HL-60/S4 treated with phorbol 12-myristate 13-acetate at 8.2 ng/mL for 4 days and 3 days (cell line): ENCODE measurements around the gene SPATC1L.
"Not testable (repeated sequence)": the region's sequence is repeated elsewhere in the genome, so short reads cannot be mapped to it uniquely, and the experiment has no call there.

Experiments
- in situ Hi-C: fragments of 300-500 bp; cut with MboI; formaldehyde crosslinking; loops from 2 replicates; pipeline ENCODE4 v1.15.0; 2022; ENCODE audit warnings: low sequenced_read_pairs

SPATC1L gene

DNA sequence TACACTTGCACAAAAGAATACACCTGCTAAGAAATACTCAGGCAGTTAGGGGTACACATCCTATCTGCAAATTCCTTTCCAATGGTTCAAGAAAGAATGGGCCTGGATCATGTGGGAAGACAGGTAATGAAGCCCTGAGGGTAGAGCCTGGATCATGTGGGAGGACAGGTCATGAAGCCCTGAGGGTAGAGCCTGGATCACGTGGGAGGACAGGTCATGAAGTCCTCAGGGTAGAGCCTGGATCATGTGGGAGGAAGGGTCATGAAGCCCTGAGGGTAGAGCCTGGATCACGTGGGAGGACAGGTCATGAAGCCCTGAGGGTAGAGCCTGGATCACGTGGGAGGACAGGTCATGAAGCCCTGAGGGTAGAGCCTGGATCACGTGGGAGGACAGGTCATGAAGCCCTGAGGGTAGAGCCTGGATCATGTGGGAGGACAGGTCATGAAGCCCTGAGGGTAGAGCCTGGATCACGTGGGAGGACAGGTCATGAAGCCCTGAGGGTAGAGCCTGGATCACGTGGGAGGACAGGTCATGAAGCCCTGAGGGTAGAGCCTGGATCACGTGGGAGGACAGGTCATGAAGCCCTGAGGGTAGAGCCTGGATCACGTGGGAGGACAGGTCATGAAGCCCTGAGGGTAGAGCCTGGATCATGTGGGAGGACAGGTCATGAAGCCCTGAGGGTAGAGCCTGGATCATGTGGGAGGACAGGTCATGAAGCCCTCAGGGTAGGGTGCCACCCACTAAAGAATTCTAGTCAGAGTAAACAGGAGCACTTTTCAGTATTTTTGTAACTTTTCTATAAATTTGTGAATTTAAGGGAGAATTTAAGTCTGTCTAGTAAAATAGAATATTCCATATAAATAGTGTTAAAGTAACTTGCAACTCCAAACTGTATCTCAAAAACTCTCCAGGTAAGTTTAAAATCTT is 16.9 kb upstream of the SPATC1L start:
- in situ Hi-C loops = not testable (repeated sequence)

DNA sequence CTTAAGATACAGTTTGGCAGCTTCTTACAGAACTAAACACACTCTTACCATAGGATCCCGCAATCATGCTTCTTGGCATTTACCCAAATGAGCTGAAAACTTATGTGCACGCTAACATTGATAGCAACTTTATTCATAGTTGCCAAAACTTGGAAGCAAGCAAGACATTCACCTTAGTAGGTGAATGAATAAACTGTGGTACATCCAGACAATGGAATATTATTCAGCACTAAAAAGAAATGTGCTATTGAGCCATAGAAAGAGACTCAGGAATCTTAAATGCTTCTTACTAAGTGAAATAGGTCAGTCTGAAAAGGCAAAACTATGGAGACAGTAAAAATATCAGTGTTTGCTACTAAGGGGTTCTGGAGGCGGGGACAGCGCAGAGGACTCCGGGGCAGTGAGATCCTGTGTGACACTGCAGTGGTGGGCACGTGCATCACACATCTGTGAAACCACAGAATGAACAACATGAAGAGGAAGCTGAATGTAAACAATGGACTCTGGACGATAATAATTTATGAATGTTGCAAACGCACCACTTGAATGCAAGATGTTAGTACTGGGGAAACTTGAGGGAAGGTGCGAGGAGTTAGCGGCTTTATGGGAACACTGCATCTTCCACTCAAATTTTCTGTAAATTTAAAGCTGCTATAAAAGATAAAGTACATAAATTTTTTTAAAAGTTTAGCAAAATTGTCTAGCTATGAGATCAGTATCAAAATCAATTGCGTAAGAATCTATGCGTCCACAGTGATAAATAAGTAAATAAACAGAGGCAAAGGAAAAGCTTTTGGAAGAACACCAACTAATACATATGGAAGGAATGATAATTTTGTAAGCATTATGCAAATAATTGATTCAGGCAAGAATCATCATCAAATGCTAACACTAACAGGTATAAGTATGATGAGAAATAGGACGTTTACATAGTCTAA is 15.4 kb upstream of the SPATC1L start:
- in situ Hi-C loops = no loop called here

DNA sequence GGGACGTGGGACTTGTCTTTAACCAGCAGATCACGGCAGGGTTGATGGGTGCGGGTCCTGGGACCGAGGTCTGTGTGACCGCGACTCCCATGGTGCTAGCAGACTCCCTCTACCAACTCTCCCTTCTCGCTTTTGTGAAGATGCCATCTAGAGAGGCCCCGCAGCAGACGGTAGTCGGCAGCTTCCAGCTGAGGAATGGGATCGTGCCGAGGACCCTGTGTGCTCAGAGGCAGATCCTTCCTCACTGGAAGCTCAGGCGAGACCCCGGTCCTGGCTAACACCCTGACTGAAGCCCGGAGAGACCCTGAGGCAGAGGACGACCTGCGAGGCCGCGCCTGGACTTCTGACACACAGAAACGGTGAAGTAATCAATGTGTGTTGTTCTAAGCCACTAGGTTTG is 12.5 kb upstream of the SPATC1L start:
- in situ Hi-C loops = no loop called here

DNA sequence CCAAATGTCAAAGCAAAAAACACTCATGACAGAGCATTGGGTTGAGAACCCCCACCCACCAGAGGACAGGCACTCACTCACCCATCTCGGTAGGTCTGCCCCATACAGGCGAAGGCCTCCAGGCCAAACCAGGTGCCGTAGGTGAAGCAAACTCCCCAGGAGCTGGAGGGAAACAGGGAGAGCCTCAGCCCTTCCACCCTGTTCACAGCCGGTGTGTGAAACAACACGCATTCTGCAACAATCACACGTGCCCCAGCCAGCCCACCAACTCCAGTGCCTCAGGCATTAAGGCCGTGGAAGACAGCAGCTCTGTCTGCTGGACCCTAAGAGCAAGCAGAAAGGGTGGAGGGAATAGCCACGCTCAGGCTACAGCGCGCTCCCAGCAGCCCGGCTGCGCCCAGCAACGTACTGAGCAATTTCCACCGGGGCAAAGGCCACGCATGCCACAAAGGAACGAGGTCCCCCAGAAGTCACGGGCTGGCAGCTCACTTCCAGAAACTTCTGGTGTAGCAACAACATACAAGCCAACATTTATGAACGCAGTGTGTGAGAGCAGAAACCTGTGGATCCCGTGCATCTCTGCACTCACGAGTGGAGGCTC is 11.4 kb upstream of the SPATC1L start:
- in situ Hi-C loops = no loop called here

DNA sequence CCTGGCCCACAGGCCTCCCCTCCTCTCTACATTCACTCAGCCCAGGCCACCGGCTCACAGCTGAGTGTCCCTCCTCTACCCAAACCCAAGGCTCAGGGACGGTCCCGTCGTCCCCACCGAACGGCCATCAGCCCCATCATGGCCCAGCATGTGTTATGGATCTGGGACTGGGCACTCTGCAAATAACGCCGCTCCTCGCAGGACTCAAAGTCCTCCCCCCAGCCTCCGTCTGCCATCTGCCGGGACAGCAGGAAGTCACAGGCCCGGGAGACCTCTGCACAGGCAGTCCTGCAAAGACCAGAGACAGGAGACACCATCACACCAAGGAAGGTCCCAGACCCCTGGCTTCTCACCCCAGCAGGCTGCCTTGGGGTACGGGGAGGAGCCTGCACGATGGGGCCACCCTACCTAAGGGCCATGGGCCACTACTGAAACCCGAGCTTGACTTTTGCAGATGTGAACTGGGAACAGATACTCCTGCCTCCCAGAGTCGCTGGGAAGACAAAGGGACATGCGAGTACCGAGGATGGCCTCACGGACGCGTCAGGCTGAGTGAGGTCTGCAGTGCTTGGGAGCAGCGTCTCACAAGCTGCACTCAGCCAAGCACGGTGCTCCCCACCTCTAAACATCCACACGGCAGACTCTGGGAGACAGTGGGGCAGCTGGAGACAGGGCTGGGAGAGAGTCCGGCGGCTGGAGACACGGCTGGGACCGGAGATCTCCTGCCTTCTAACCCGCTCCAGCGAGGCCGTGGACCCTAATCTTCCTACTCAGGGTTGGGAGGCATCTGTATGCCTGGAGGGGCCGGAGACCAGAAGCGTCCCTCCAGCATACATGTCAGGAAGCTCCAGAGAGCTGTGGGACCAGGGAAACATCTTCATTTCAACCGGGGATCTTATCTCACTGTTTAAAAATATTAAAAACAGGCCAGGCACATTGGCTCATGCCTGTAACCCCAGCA is 10.4 kb upstream of the SPATC1L start:
- in situ Hi-C loops = no loop called here

DNA sequence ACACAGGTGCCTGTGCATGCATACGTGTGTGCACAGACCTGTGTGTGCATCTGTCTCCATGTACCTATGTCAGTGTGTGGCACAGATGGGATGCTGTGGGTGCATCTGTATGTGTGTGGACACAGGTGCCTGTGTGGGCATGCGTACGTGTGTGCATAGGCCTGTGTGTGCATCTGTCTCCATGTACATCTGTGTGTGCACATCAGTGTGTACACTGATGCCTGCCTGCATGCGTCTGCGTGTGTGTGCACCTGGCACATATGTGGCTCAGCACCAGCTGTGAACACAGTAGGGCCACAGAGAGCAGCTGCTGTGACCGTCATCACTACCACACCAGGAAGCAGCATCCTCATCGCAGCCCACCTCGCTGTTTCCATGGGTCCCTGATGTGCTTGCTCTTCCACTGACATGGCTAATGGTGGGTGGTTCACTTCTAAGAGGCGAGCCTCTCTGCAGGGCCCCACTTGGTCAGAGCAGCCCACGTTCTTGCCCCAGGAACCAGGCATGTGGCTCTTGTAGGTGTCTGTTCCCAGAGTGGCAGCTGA is 9.6 kb upstream of the SPATC1L start:
- in situ Hi-C loops = no loop called here

DNA sequence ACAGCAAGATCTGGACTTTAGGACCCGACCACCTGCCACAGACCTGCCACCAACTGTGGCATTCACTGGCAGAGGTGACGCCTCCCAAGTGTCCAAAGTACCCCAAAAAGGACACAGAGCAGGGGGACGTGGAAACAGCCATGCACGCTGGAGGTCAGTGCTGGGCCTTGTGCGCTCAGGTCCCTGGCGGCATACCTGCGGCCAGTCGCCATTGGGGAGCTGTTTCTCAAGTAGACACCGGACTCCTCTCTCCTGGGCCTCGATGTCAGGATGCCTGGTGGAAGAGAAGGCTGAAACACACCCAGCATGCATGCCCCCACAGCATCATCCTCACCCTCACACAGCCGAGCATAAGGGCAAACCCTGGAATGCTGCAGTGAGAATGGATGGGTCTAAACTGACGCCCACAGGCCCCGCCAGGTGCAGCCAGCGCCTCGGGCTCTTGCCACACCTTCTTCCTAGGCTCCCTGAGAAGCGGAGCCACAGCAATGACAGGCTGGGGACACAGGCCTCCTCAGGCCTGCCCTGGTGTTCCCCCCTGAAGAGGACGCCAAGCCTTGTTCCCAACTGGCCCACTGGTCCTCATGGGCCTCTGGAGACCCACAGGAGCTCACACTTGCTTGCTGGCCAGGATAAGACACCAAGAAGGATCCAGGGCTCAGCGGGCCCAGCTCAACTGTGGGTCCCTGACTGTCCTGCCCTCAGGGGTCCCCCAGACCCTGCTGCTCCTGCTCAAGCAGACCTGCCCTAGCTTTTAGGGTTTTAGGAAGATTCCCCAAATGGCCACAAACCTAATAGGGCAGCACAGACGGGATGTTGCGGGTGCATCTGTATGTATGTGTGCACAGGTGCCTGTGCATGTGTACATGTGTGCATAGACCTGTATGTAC is 7.7 kb upstream of the SPATC1L start:
- in situ Hi-C loops = no loop called here

DNA sequence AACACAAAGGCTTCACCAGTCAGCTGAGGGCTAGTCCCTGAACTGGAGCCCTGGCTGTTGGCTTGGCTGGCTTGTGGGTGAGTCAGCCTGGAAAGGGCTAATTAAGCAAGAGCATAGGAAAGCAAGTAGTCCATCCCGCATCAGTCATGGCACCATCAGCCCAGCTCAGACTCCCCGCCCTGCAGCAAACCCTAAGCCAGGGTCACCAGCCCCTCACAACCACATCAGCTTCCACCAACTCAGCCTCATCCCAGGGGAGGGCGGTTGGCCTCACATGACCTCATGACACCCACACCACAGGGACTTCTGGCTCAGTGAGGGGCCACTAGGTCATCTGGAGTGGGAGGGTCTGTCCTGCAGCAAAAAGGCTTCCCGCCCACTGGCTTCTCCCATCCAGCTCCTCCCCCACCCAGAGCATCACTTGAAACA is 7.0 kb upstream of the SPATC1L start:
- in situ Hi-C loops = no loop called here

DNA sequence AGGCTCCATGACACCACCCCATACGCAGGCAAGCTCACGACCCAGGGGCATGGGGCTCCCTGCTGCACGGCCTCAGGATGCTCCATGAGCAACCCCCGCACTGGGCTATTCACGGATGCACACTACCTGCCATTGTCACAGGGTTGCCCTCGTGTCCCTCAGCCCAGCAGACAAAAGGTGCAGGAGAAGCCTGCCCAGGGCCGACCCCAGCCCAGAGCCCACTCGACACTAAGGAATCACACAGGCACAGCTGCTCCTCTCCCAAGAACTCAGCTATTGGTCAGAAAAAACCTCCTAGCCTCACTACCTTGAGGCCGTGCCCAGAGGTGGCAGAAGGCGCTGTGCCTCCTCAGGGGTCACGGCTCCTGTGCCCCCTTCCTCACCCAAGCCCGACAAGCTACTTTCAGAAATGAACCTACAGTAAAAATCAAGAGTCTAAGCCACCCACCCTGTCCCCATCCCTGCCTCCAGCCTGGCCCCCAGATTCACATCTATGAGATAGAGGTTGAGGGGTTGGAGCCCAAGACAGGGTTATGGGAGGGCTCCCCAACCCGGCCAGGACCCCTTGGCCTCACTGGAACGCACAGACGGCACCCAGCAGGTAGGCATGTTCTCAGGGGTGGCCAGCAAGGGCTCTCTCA is 6.4 kb upstream of the SPATC1L start:
- in situ Hi-C loops = no loop called here

DNA sequence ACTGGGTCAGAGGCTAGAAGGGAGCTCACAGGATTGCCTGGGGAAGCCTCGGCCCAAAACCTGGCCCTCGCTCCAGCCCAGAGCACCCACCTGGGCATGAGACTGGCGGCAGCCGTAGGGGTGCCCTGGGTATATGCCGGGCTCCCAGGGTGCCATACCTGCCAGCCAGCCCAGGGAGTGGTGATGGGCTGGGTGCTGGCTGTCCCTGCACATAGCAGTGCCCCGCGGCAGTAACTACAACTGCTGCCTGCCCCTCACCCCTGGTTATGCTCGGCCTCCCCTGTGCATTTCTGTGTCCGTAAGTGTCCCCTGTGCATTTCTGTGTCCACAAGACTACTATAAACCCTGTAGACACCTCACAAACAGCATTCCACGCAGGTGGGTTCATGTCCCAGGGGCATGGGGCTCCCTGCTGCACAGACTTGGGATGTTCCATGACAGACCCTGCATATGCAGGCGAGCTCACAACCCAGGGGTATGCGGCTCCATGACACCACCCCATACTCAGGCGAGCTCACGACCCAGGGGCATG is 5.8 kb upstream of the SPATC1L start:
- in situ Hi-C loops = no loop called here

DNA sequence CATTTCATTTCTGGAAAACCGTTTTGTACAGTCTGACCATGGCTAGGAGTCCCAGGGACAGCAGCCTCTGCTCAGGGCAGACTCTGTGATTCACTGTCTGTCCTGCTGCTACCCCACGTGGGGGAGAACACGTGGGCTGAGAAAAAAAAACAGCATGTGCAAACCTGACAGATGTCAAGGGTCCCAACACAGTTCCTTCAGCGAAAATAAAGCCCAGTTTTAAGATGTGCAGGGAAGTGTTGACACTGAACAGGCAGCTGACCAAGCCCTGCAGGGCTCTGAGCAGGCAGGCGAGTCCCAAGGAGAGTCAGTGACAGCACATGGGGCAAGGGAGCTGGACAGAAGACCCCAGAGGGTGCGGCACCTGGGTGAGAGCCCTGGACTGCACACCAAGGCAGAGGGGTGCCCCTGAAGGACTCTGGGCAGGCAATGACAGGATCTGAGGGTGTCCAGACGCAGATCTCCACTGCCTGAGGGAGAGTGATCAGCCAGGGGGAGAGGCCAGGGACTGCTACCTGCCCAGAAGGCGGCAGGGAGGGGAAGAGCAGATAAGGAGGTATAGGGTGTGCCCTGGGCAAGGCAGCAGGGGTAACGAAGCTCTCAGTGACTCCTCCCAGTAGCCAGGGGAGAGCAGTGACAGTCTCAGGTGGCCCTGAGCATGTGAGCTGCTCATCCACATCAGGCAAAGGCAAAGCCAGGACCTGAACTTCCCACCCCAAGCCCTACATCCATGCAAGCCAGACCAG is 5.1 kb upstream of the SPATC1L start:
- in situ Hi-C loops = no loop called here

DNA sequence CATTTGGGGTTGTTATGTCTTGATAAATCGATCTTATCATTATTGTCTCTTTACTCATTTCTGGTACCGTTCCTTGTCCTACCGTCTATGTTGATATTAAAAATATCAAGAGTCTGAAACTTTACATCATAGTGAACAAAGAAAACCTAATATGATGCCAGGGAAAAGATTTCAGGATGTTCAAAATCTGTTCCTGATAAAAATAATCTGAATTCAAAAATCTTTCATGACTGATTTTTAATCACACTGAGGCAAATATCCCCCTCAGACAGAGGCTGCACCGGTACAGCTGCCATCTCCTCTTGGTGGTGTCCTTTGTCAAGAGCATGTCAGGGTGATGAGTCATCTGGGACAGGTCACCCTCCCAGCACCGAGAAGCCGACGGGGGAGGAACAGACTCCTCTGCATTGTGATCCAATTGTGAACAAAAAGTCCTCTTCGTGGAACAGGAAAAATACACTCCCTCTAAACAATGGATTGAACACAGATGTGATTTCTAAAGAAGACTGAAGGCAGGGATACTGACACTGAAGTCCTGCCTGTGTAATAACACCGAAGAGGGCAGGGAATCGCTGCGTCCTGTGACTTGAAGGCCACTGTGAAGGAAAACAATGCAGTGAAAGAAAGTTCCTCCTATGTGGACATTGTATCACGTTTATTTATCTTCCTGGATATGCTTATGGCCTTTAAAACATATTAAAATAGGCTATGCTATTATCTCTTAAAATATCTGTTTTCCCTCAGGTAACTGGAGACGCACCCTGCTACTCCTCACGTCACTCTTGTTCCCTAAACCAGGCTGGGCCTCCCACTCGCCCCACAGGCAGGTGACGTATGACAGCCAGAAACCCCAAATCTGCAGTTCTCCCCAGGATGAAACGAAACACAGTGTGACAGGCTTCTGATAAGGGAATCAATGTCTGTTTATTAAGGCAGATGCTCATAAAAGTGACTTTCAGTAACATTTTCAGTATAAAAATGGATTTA is 4.3 kb upstream of the SPATC1L start:
- in situ Hi-C loops = no loop called here

DNA sequence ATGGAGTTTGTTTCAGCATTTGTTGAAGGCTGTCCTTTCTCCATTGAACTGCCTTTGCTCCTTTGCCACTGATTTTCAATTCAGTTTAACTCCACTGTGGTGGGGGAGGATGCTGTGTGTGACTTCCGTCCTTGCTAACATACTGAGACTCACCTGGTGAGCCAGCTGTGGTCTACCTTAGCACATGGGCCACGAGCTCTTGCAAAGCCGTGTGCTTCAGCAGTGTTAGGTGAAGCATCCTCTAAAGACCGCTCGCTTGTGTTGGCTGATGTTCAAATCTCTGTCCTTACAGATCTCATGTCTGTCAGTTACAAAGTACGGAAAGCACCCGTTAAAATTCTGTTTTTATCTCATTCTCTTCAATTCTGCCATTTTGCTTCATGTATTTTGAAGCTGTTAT is 3.6 kb upstream of the SPATC1L start:
- in situ Hi-C loops = no loop called here

DNA sequence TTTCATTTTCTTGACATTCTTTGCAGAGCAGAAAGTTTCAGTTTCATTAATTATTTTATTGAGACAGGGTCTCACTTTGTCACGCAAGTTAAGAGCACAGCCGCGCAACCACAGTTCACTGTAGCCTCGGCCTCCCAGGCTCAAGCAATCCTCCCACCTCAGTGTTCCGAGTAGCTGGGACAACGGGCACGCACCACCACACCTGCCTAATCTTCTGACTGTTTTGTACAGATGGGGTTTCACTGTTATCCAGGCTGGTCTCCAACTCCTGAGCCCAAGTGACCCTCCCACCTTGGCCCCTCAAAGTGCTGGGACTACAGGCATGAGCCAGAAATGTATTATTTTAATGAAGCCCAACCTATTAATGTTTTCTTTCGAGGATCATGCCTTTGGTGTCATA is 3.0 kb upstream of the SPATC1L start:
- in situ Hi-C loops = no loop called here

DNA sequence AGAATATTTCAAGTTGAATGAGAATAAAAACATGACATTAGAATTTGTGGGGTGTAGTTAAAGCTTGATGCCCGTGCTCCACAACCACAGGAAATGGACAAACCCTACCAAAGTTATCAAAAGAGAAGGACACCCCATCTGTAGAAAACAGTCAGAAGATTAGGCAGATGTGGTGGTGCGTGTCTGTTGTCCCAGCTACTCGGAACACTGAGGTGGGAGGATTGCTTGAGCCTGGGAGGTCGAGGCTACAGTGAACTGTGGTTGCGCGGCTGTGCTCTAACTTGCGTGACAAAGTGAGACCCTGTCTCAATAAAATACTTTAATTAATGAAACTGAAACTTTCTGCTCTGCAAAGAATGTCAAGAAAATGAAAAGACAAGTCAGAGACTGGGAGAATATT is 1.5 kb upstream of the SPATC1L start:
- in situ Hi-C loops = no loop called here
